OCI-LY7 (cell line): ENCODE measurements around the gene TK1. TPM values are rescaled to one million over a fixed set of nuclear protein-coding genes. Genes with fewer than 3 reads are reported as not detected.

Source experiments
- BruUV-seq: library from RNA; stranded (reverse); fragments of 400-500 nt; replicated peaks from 2 replicates; lab custom pipeline; 2021; lab: Mats Ljungman, UMichigan
- CTCF ChIA-PET: fragments of 300-600 bp; sonication (Branson Sonifier 250); formaldehyde crosslinking; loops from one replicate; lab custom pipeline; 2022; ENCODE audit warnings: antibody characterized with exemption; ENCODE audit not compliant: unreplicated experiment; lab: Charles Lee
- POLR2A ChIA-PET: fragments of 300-600 bp; sonication (Branson Sonifier 250); formaldehyde crosslinking; loops from one replicate; lab custom pipeline; 2022; ENCODE audit warnings: antibody characterized with exemption; lab: Charles Lee
- DNase-seq: peaks from one replicate; pipeline ENCODE4 v3.0.0-alpha.2; 2015; ENCODE audit warnings: low spot score
- H2AFZ ChIP-seq: fragments of 200-600 bp; sonication (generic), shearing (Covaris generic); 2 replicates; pipeline ENCODE4 v1.6.1; 2014; ENCODE audit warnings: mild to moderate bottlenecking, antibody characterized with exemption, low read length, moderate library complexity
- H3K27ac ChIP-seq: fragments of 200-600 bp; sonication (generic); 2 replicates; pipeline ENCODE4 v1.5.1; 2014; ENCODE audit warnings: mixed run types, low read depth, mild to moderate bottlenecking, moderate library complexity, low read length, inconsistent platforms; ENCODE audit not compliant: poor library complexity, severe bottlenecking
- H3K36me3 ChIP-seq: fragments of 200-600 bp; sonication (generic); 2 replicates; pipeline ENCODE4 v1.6.1; 2014; ENCODE audit warnings: mild to moderate bottlenecking, antibody characterized with exemption, low read length, moderate library complexity, mixed read lengths; ENCODE audit not compliant: insufficient read depth
- H3K4me1 ChIP-seq: fragments of 200-600 bp; sonication (generic); 2 replicates; pipeline ENCODE4 v1.5.1; 2014; ENCODE audit warnings: mild to moderate bottlenecking, low read length; ENCODE audit not compliant: insufficient read depth, poor library complexity, severe bottlenecking
- H3K4me2 ChIP-seq: fragments of 200-600 bp; sonication (generic); 2 replicates; pipeline ENCODE4 v1.6.1; 2014; ENCODE audit warnings: mild to moderate bottlenecking, low read length
- H3K4me3 ChIP-seq: fragments of 200-600 bp; sonication (generic); 2 replicates; pipeline ENCODE4 v1.5.1; 2014; ENCODE audit warnings: mild to moderate bottlenecking, low read depth, low read length; ENCODE audit not compliant: poor library complexity, severe bottlenecking
- H3K79me2 ChIP-seq: fragments of 200-600 bp; sonication (generic); 2 replicates; pipeline ENCODE4 v1.6.1; 2016; ENCODE audit warnings: low read depth, mild to moderate bottlenecking, low read length, moderate library complexity, mixed read lengths; ENCODE audit not compliant: insufficient read depth
- H3K9me2 ChIP-seq: fragments of 200-600 bp; sonication (generic); 2 replicates; pipeline ENCODE4 v1.6.1; 2016; ENCODE audit warnings: mild to moderate bottlenecking, low read length, mixed read lengths; ENCODE audit not compliant: insufficient read depth
- H3K9me3 ChIP-seq: fragments of 200-600 bp; sonication (generic); 2 replicates; pipeline ENCODE4 v1.6.1; 2014; ENCODE audit warnings: mild to moderate bottlenecking, mixed run types, low read length, mixed read lengths
- H4K20me1 ChIP-seq: fragments of 200-600 bp; sonication (generic); 2 replicates; pipeline ENCODE4 v1.6.1; 2014; ENCODE audit warnings: mild to moderate bottlenecking, antibody characterized with exemption, low read length, moderate library complexity, mixed read lengths; ENCODE audit not compliant: insufficient read depth
- CTCF ChIP-seq: fragments of 200-600 bp; sonication (generic); conservative IDR thresholded peaks from 2 replicates; pipeline ENCODE4 v1.5.1; 2014; ENCODE audit warnings: mild to moderate bottlenecking, antibody characterized with exemption, low read length, moderate library complexity, mixed read lengths
- EZH2phosphoT487 ChIP-seq: fragments of 200-600 bp; sonication (generic); IDR thresholded peaks from 2 replicates; pipeline ENCODE4 v1.6.1; 2018; ENCODE audit warnings: low read depth, borderline replicate concordance, mild to moderate bottlenecking, mixed run types, antibody characterized with exemption, low read length, moderate library complexity, mixed read lengths
- intact Hi-C: fragments of 100-400 bp; cut with micrococcal nuclease; formaldehyde crosslinking; loops from one replicate; pipeline ENCODE4 v1.10.0; 2022; ENCODE audit not compliant: unreplicated experiment
- total RNA-seq, 2 experiments: library from RNA; depleted of rRNA in 1 of 2; stranded (reverse); fragments of >200 nt in 1 of 2; shearing (Covaris generic) in 1 of 2; gene quantifications; 2 replicates each; pipeline ENCODE4 v1.2.3, GENCODE V29; 2014 to 2022

TK1 gene
- total RNA-seq, 2 experiments from 2014 or later: 108 to 149 TPM

GRCh38 chr17:78148286-78149016 lies 38.4 kb downstream of the TK1 start:
- Histone ChIP-seq H3K36me3 (no peaks in the 10 kb centered on the region), H4K20me1 (no peaks in the 10 kb centered on the region), H3K27ac (peak overlapping the region; percentile 68), H2AFZ (no peak overlapping the region), H3K4me3 (no peak overlapping the region), H3K9me3 (no peaks in the 10 kb centered on the region), H3K9me2 (no peaks in the 10 kb centered on the region), H3K79me2 (no peaks in the 10 kb centered on the region), H3K4me2 (peak overlapping the region; percentile 72), H3K4me1 (peaks cover 55% of the 10 kb centered on the region)
- no peak for TF ChIP-seq EZH2phosphoT487
- TF ChIP-seq CTCF: no peak
- intact Hi-C loops: no loop called here
- BruUV-seq: no TSS peak
- DNase-seq: no peak
- ChIA-PET POLR2A (interaction anchor here (0.7 to 1.1 kb wide), 4 partner anchors 8 to 457 kb away, joined by 3 to 4 read pairs (median 4); partner anchors contain the start of gene TMC8), CTCF (no interaction called here)

- peak; percentile 86 for DNase-seq
- ChIA-PET POLR2A (interaction anchor here (0.9 to 1.1 kb wide), 3 partner anchors 7 to 17 kb away, joined by 3 to 8 read pairs (median 4); partner anchors contain the start of gene TMC8), CTCF (no interaction called here)
- Histone ChIP-seq H3K27ac (peak overlapping the region; percentile 68), H3K4me1 (peaks cover 45% of the 10 kb centered on the region), H3K9me3 (no peaks in the 10 kb centered on the region), H4K20me1 (no peaks in the 10 kb centered on the region), H3K4me3 (peak overlapping the region; percentile 29), H3K9me2 (no peaks in the 10 kb centered on the region), H3K4me2 (peak overlapping the region; percentile 72), H2AFZ (peak overlapping the region; percentile 42; the same call in 1 of the 2 replicates), H3K79me2 (no peaks in the 10 kb centered on the region), H3K36me3 (peaks cover under 1% of the 10 kb centered on the region; the same call in 1 of the 2 replicates)
- no TSS peak for BruUV-seq
- intact Hi-C loops: no loop called here
- no peak for TF ChIP-seq CTCF
These were observed 39.4 kb downstream of the TK1 start for GRCh38 chr17:78147315-78147998.
